Measurements from ENCODE around the gene VPS8. TPM values are rescaled to one million over a fixed set of nuclear protein-coding genes. Genes with fewer than 3 reads are reported as not detected.
A peak's percentile ranks its signal among the peaks of the same experiment; 100 is the strongest.

Gene VPS8
- 10 to 100 TPM; 52.2 to 86.3 (median 61.9) TPM for total RNA-seq

DNA sequence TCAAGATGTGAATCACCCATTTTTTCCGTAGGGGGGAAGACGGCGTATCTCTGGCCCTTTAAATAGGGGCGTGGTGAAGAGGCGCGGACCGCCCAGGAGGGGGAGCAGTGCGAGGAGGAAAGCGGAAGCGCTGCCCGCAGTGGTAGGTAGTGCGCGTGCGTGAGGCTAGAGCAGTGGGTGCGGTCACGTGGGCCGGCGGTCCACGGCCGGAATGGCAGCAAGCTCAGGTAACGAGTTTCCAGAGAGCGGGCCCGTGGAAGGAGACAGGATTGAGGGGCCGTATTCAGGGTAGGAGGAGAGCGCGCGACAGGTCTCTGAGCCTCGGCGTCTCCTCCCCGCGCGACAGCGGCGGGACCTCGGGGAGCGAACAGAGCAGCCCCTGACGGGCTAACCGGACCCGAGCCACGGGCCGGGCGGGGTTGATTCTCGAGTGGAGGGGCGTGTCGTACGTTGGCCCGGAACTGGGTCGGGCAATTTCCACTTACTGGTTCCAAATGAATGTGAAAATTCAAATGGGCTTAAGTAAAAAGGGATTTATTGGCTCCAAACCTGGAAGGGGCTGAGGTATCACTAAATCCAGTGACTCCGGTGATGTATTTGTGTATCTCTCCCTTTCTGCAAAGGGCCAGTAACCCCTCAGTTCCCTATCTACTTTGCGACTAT lies at the start of gene VPS8:
Gene VPS8 (plus strand): TSS at position 168 of the 663 bp plus-strand sequence. CDS start 12,467 bp downstream, outside the sequence.
- Histone ChIP-seq H3K4me1 (peaks cover 3 to 6% of the 10 kb centered on the region in 2 donors), H3K27ac (peak within 1 kb of the TSS; percentile 87 to 89), H3K27me3 (no peaks in the 10 kb centered on the region), H3K4me3 (peak within 1 kb of the TSS; percentile 82 to 92 (median 88)), H3K36me3 (no peaks in the 10 kb centered on the region), H3K9me3 (no peaks in the 10 kb centered on the region)
- peak; percentile 61 to 77 (median 72) for TF ChIP-seq POLR2AphosphoS5 (IDR thresholded peaks at IDR 0.05)
- TF ChIP-seq, protein P1, sequence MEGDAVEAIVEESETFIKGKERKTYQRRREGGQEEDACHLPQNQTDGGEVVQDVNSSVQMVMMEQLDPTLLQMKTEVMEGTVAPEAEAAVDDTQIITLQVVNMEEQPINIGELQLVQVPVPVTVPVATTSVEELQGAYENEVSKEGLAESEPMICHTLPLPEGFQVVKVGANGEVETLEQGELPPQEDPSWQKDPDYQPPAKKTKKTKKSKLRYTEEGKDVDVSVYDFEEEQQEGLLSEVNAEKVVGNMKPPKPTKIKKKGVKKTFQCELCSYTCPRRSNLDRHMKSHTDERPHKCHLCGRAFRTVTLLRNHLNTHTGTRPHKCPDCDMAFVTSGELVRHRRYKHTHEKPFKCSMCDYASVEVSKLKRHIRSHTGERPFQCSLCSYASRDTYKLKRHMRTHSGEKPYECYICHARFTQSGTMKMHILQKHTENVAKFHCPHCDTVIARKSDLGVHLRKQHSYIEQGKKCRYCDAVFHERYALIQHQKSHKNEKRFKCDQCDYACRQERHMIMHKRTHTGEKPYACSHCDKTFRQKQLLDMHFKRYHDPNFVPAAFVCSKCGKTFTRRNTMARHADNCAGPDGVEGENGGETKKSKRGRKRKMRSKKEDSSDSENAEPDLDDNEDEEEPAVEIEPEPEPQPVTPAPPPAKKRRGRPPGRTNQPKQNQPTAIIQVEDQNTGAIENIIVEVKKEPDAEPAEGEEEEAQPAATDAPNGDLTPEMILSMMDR (IDR thresholded peaks at IDR 0.05): peak; percentile 50 to 83 (median 63)
- peak; percentile 58 for TF ChIP-seq POLR2A (IDR thresholded peaks at IDR 0.05)
- intact Hi-C loops (cut with DNase I; ENCODE audit: low total_unique reads): no loop called here
- peak; percentile 93 to 94 for DNase-seq (ENCODE audit: low spot score in 2 of 2)

- intact Hi-C loops (cut with DNase I; ENCODE audit: low total_unique reads): no loop called here
- H3K9me3 ChIP-seq: no peaks in the 10 kb centered on the region
- no peaks in the 10 kb centered on the region for H3K36me3 ChIP-seq
- H3K27me3 ChIP-seq: no peaks in the 10 kb centered on the region
- no peak for DNase-seq (ENCODE audit: low spot score in 2 of 2)
- no peaks in the 10 kb centered on the region for H3K4me1 ChIP-seq
- TF ChIP-seq POLR2A (IDR thresholded peaks at IDR 0.05) (no peak), POLR2AphosphoS5 (IDR thresholded peaks at IDR 0.05) (no peak)
- TF ChIP-seq, protein P1 (IDR thresholded peaks at IDR 0.05): no peak
- no peak overlapping the region for H3K4me3 ChIP-seq
- H3K27ac ChIP-seq: no peak overlapping the region
These were observed 47.8 kb upstream of the VPS8 start for GRCh38 chr3:184764191-184764590.

GRCh38 chr3:184765047-184765729 lies 46.8 kb upstream of the VPS8 start:
- Histone ChIP-seq H3K9me3 (no peaks in the 10 kb centered on the region), H3K4me3 (no peak overlapping the region), H3K4me1 (no peaks in the 10 kb centered on the region), H3K27me3 (no peaks in the 10 kb centered on the region), H3K27ac (no peak overlapping the region), H3K36me3 (no peaks in the 10 kb centered on the region)
- intact Hi-C loops (cut with DNase I; ENCODE audit: low total_unique reads): no loop called here
- no peak for DNase-seq (ENCODE audit: low spot score in 2 of 2)
- TF ChIP-seq, protein P1 (IDR thresholded peaks at IDR 0.05): no peak
- TF ChIP-seq POLR2A (IDR thresholded peaks at IDR 0.05): no peak
- no peak for TF ChIP-seq POLR2AphosphoS5 (IDR thresholded peaks at IDR 0.05)

DNA sequence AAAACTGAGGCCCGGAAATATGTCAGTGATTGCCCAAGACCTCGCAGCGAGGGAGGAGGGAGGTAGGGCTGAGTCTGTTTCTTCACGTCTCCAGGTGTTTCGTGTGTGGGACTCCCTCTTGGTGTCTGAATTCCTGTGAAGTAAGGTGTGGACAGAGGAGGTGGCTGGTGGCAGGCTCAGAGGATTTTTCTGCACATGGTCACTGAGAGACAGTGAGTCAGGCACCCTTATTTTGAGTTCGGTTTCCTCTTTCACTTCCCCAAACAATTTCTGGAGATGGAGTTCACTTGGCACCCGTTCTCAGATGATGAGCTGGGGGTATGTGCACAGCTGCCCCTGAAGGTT lies 46.3 kb upstream of the VPS8 start:
- TF ChIP-seq, protein P1 (IDR thresholded peaks at IDR 0.05): no peak
- TF ChIP-seq POLR2A (IDR thresholded peaks at IDR 0.05): no peak
- no peak for TF ChIP-seq POLR2AphosphoS5 (IDR thresholded peaks at IDR 0.05)
- H3K27me3 ChIP-seq: no peaks in the 10 kb centered on the region
- H3K4me1 ChIP-seq: no peaks in the 10 kb centered on the region
- no peaks in the 10 kb centered on the region for H3K36me3 ChIP-seq
- no peak overlapping the region for H3K27ac ChIP-seq
- no peak overlapping the region for H3K4me3 ChIP-seq
- H3K9me3 ChIP-seq: no peaks in the 10 kb centered on the region
- intact Hi-C loops (cut with DNase I; ENCODE audit: low total_unique reads): no loop called here
- no peak for DNase-seq (ENCODE audit: low spot score in 2 of 2)

- Histone ChIP-seq H3K36me3 (no peaks in the 10 kb centered on the region), H3K4me3 (no peak overlapping the region), H3K4me1 (no peaks in the 10 kb centered on the region), H3K27ac (no peak overlapping the region), H3K27me3 (no peaks in the 10 kb centered on the region), H3K9me3 (no peaks in the 10 kb centered on the region)
- intact Hi-C loops (cut with DNase I; ENCODE audit: low total_unique reads): no loop called here
- no peak for DNase-seq (ENCODE audit: low spot score in 2 of 2)
- TF ChIP-seq POLR2AphosphoS5 (IDR thresholded peaks at IDR 0.05): no peak
- TF ChIP-seq, protein P1 (IDR thresholded peaks at IDR 0.05): no peak
- TF ChIP-seq POLR2A (IDR thresholded peaks at IDR 0.05): no peak
These were observed 45.3 kb upstream of the VPS8 start for GRCh38 chr3:184766555-184767261.

Data from breast epithelium (tissue), 4 donors.